Right atrium auricular region (tissue), 2 donors: ENCODE measurements around the gene PGAM5. TPM values are rescaled to one million over a fixed set of nuclear protein-coding genes. Genes with fewer than 3 reads are reported as not detected.

Experiments
- DNase-seq: peaks from one replicate; pipeline ENCODE4 v3.0.0-alpha.2; 2019; ENCODE audit warnings: low spot score
- H3K27ac ChIP-seq, 2 donors: fragments of 200-600 bp; sonication (generic); 1 replicate in 1 of 2; 2 replicates in 1 of 2; pipeline ENCODE4 v1.5.1; 2016 to 2019
- H3K27me3 ChIP-seq, 2 donors: fragments of 200-600 bp; sonication (generic); one replicate each; pipeline versions ENCODE4 v1.5.1 to v1.6.0; 2017 to 2019
- H3K36me3 ChIP-seq: fragments of 200-600 bp; sonication (generic); one replicate; pipeline ENCODE4 v1.5.1; 2016
- H3K4me1 ChIP-seq, 2 donors: fragments of 200-600 bp; sonication (generic); one replicate each; pipeline versions ENCODE4 v1.5.1 to v1.6.0; 2017 to 2019
- H3K4me3 ChIP-seq, 2 donors: fragments of 200-600 bp; sonication (generic); 1 replicate in 1 of 2; 2 replicates in 1 of 2; pipeline ENCODE4 v1.5.1; 2017 to 2019; ENCODE audit warnings: mild to moderate bottlenecking in 1 of 2, moderate library complexity in 1 of 2
- H3K9me3 ChIP-seq, 2 donors: fragments of 200-600 bp; sonication (generic); one replicate each; pipeline ENCODE4 v1.5.1; 2019
- CTCF ChIP-seq, 2 donors: fragments of 200-600 bp; sonication (generic); IDR thresholded peaks; one replicate each; pipeline ENCODE4 v1.5.1; 2019; ENCODE audit warnings: antibody characterized with exemption in 2 of 2
- total RNA-seq, 2 donors: library from RNA; depleted of rRNA; stranded (reverse); fragments of >200 nt; gene quantifications; one replicate each; pipeline ENCODE4 v1.1.0, GENCODE V29; 2016

The PGAM5 gene
- total RNA-seq, 2 donors from 2014 or later, result 12.8 to 20.0 TPM

- peak overlapping the region; percentile 52 to 67 for H3K4me3 ChIP-seq
- peak in 1 of 2 donors; percentile 42 for TF ChIP-seq CTCF (IDR thresholded peaks at IDR 0.05)
Measured at GRCh38 chr12:132761921-132762583, 51.4 kb downstream of the PGAM5 start.

GRCh38 chr12:132764231-132764630, 53.6 kb downstream of the PGAM5 start:
- Histone ChIP-seq H3K4me1 (peaks cover 0 to 56% of the 10 kb centered on the region in 2 donors), H3K9me3 (no peaks in the 10 kb centered on the region), H3K4me3 (no peak overlapping the region), H3K36me3 (no peaks in the 10 kb centered on the region), H3K27ac (no peak overlapping the region), H3K27me3 (no peaks in the 10 kb centered on the region)
- TF ChIP-seq CTCF (IDR thresholded peaks at IDR 0.05), result no peak
- no peak for DNase-seq

More at GRCh38 chr12:132761921-132762583, 51.4 kb downstream of the PGAM5 start:
- Histone ChIP-seq H3K9me3 (no peaks in the 10 kb centered on the region), H3K27me3 (no peaks in the 10 kb centered on the region), H3K27ac (peak overlapping the region; percentile 93 to 94), H3K36me3 (no peaks in the 10 kb centered on the region), H3K4me1 (peaks cover 0 to 39% of the 10 kb centered on the region in 2 donors)
- no peak for DNase-seq

GRCh38 chr12:132765361-132765760, 54.7 kb downstream of the PGAM5 start:
- no peaks in the 10 kb centered on the region for H3K9me3 ChIP-seq
- no peak overlapping the region for H3K27ac ChIP-seq
- H3K4me3 ChIP-seq, result no peak overlapping the region
- no peak for DNase-seq
- no peaks in the 10 kb centered on the region for H3K27me3 ChIP-seq
- TF ChIP-seq CTCF (IDR thresholded peaks at IDR 0.05), result no peak
- peaks cover 0 to 47% of the 10 kb centered on the region in 2 donors for H3K4me1 ChIP-seq
- H3K36me3 ChIP-seq, result no peaks in the 10 kb centered on the region

GRCh38 chr12:132766380-132767085, 55.9 kb downstream of the PGAM5 start:
- Histone ChIP-seq H3K9me3 (no peaks in the 10 kb centered on the region), H3K4me1 (peaks cover 0 to 40% of the 10 kb centered on the region in 2 donors), H3K4me3 (peak overlapping the region in 1 of 2 donors; percentile 17), H3K36me3 (peaks cover 5% of the 10 kb centered on the region), H3K27ac (peak overlapping the region; percentile 68 to 76), H3K27me3 (no peaks in the 10 kb centered on the region)
- peak in 1 of 2 donors; percentile 31 for TF ChIP-seq CTCF (IDR thresholded peaks at IDR 0.05)
- peak; percentile 86 for DNase-seq

- no peak for TF ChIP-seq CTCF (IDR thresholded peaks at IDR 0.05)
- Histone ChIP-seq H3K36me3 (peaks cover 50% of the 10 kb centered on the region), H3K27me3 (no peaks in the 10 kb centered on the region), H3K4me3 (no peak overlapping the region), H3K4me1 (peaks cover 0 to 24% of the 10 kb centered on the region in 2 donors), H3K27ac (no peak overlapping the region), H3K9me3 (no peaks in the 10 kb centered on the region)
- no peak for DNase-seq
Measured at GRCh38 chr12:132771126-132771838, 60.6 kb downstream of the PGAM5 start.

Other genes starting within 250 kb of the PGAM5 start
- 10 to 100 TPM; 19.3 to 20.4 TPM for gene FBRSL1, start 220.7 kb upstream of the PGAM5 start, total RNA-seq
- not detected for gene LRCOL1, start 100.3 kb upstream of the PGAM5 start, total RNA-seq
- gene P2RX2, start 92.1 kb upstream of the PGAM5 start, total RNA-seq, result not detected
- gene POLE, start 23.5 kb upstream of the PGAM5 start, total RNA-seq, result 10 to 100 TPM; 10.2 to 13.9 TPM
- 10 to 100 TPM; 43.0 to 65.7 TPM for gene PXMP2, start 23.3 kb upstream of the PGAM5 start, total RNA-seq
- 10 to 100 TPM; 23.8 to 24.2 TPM for gene ANKLE2, start 51.0 kb downstream of the PGAM5 start, total RNA-seq
- 10 to 100 TPM; 32.2 to 49.8 TPM for gene GOLGA3, start 118.0 kb downstream of the PGAM5 start, total RNA-seq
- gene CHFR, start 176.8 kb downstream of the PGAM5 start, total RNA-seq, result 10 to 100 TPM; 13.6 to 13.8 TPM
- gene ZNF605, start 245.5 kb downstream of the PGAM5 start, total RNA-seq, result 10 to 100 TPM in 1 of 2 donors, 1 to 10 TPM in 1; 3.3 to 11.7 TPM